DND-41 (cell line): ENCODE data around the gene ZNF394.

ENCODE experiments used
- CTCF ChIP-seq: IDR thresholded peaks from 2 replicates; pipeline ENCODE4 v1.5.1; 2012; ENCODE audit warnings: borderline replicate concordance, low read length, moderate library complexity, mild to moderate bottlenecking; ENCODE audit not compliant: poor library complexity, severe bottlenecking; ENCODE audit errors: extremely low read depth
- EZH2 ChIP-seq: IDR thresholded peaks from 3 replicates; pipeline ENCODE4 v1.6.1; 2012; ENCODE audit warnings: borderline replicate concordance, low read depth, mild to moderate bottlenecking, moderate library complexity, low read length, inconsistent platforms; ENCODE audit not compliant: severe bottlenecking

GRCh38 chr7:99476107-99476506 lies 24.0 kb downstream of the ZNF394 start:
- no peak for TF ChIP-seq CTCF
- TF ChIP-seq EZH2, result no peak
